Stimulated activated CD4-positive, alpha-beta T cell treated with anti-CD3 and anti-CD28 coated beads, Interleukin-1b, Interleukin-23, amount 100 ng/mL, for 4 hours (primary cell): Measurements from ENCODE around the gene FGFR4.
"Not testable (repeated sequence)": the region's sequence is repeated elsewhere in the genome, so short reads cannot be mapped to it uniquely, and the experiment has no call there.

Experiments
- DNase-seq, 2 donors: peaks; one replicate each; pipeline ENCODE4 v3.0.0-alpha.2; 2020; ENCODE audit warnings: low read depth in 2 of 2

Gene FGFR4

DNA sequence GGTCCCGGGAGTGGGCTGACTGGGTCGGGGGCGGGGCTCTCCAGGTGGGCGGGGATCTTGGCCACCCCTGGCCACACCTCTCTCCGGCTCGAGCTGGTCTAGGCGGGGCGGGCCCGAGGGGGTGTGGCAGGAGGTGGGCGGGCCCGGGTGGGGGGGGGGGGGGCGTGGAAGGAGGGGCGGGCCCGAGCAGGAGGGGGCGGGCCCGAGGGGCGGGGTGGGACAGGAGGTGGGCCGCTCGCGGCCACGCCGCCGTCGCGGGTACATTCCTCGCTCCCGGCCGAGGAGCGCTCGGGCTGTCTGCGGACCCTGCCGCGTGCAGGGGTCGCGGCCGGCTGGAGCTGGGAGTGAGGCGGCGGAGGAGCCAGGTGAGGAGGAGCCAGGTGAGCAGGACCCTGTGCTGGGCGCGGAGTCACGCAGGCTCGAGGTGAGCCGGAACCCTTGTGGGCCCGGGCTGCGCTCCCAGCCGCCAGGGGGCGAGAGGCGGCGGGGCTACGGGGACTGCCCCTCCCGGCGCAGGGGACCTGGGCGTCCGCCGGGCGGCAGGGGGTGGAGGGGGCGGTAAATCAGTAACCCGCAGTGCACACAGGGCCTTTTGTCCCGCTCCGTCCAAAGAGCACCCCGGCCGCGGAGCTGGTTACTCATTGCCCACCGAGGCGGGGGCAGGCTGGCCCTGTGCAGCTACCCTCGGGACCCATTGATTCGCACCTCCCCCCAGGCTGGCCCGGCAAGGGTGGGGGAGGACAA, at the start of gene FGFR4:
TSS of gene FGFR4 (plus strand) at position 262 of the 744 bp plus-strand sequence. CDS start 2,688 bp downstream, outside the sequence.
- peak; percentile 47 to 60 for DNase-seq

DNA sequence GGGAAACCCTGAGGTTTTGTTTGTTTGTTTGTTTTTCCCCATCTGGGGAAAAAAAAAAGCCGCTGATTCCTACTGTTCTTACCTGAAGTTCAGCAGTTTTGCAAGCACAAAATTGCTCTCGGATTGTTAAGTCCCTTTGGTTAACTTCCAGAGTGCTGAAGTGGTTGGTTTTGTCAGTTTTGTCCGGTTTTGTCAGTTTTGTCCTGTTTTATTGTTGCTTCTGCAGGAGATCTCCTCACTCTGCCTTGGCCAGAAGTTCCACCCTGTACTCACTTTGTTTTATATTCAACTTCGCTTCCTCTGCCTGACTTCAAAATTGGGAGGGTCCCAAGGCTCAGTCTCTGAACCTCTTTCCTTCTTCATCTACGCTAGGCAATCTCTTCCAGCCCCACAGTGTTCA, 49.8 kb upstream of the FGFR4 start:
- no peak for DNase-seq

DNA sequence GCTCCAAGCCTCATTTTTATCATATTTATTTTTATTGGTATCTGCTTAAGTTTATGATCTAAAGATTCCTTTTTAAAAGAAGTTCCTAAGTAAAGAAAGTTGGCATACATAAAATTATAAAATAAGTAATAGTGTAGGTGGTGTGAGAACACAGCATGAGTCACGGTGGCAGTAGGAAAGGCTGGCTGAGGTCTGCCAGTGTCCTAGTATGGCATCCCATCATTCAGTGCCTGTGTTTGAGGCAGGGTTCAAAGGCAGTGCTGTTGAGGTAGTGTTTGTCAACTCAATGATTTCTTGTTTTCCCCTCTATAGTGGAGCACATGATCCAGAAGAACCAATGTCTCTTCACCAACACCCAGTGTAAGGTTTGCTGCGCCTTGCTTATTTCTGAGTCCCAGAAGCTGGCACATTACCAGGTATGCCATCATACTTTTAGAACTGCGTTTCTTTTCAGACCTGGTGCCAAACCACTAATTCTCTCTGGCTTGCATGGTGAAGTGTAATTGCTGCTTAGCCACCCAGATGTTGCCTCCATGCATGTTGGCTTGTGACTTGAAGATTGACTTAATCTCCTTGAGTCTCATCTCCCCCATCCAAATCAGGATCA, 45.8 kb upstream of the FGFR4 start:
- DNase-seq: no peak

DNA sequence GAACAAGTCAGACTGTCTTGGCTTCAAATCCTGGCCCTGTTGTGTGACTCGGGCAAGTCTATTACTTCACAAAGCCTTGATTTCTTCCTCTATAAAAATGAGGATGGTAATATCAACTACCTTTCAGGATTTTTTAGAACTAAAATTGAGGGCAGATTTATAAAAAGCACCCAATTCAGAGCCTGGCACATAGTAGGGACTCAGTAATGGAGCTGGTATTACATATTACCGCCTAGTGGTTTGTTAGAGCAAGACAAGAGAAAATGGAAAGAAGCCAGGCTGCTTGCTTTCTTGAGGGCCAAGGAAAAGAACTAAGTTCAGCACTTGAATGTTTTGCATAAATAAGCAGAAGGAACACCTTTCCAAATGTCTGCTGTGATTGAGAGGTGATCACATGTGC, 44.8 kb upstream of the FGFR4 start:
- DNase-seq: no peak

DNA sequence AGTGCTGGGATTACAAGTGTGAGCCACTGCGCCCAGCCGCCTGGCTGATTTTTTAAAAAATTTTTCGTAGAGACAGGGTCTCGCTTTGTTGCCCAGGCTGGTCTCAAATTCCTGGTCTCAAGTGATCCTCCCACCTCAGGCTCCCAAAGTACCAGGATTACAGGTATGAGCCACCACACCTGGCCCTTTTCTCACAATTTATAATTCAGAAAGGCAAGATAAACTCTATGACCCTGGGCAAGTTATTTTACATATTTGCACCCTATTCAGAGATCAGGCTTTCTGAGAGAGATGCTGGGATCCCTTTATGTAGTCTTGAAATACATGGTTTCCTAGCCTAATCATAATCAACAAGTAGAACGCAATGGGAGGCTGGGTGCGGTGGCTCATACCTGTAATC, 43.6 kb upstream of the FGFR4 start:
- DNase-seq: no peak

DNA sequence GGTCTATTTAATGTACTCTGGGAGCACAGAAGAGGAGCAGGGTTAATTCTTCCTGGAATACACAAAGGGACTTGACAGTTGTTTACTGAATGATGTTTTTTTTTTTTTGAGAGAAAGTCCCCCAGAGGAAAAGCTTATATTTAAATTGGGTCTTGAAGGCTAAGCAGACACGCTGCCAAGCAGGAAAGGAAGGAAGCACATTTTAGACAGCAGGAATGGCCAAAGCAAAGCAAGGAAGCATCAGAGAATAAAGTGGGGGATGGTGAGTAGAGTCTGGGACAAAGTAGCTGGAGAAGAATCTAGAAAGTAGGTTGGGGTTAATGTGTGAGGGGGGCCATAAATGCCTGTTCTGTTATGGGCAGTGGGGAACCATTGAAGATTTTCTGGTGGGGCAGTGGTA, 42.8 kb upstream of the FGFR4 start:
- DNase-seq: no peak

DNA sequence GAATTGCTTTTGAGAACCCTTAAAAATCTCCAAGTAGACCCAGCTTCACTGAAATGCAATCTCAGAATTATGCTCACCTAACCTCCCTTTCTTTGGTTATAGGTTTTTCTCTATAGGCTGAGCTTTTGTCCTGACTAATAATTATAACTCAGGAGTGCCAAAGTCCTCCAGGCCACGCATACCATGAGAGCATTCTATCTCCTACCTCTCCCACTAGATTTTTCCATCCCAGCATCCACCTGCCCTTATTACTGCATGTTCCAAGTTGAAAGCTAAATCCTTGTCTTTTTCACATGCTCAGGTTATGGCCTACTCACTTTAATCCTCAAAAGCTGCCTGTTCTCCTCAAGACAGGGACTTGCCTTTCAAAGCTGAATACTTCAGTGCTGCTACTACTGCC, 42.1 kb upstream of the FGFR4 start:
- DNase-seq: no peak

DNA sequence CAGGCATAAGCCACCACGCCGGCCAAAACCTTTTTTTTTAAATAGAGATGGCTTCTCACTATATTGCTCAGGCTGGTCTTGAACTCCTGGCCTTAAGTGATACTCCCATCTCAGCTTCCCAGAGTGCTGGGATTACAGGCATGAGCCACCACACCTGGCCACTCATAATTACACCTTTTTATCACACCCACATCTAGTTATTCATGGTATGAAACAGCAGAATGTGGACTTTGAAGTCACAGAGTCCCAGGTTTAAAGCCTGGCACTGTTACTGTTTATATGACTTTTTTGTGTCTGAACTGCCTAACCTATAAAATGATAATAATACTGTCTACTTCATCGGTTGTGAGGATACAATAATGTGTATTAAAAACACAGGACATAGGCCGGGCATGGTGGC, 41.1 kb upstream of the FGFR4 start:
- DNase-seq: no peak

DNA sequence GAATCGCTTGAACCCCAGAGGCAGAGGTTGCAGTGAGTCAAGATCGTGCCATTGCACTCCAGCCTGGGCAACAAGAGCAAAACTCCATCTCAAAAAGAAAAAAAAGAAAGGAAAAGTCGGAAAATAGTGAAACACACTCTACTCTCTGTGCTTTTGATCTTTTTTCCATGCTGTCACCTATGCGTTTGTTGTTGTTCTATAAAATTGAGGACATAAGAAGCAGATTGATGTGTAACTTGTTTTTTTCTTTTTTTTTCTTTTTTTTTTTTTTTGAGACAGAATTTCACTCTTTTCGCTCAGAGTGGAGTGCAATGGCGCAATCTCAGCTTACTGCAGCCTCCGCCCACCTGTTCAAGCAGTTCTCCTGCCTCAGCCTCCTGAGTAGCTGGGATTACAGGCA, 38.2 kb upstream of the FGFR4 start:
- DNase-seq: not testable (repeated sequence)

DNA sequence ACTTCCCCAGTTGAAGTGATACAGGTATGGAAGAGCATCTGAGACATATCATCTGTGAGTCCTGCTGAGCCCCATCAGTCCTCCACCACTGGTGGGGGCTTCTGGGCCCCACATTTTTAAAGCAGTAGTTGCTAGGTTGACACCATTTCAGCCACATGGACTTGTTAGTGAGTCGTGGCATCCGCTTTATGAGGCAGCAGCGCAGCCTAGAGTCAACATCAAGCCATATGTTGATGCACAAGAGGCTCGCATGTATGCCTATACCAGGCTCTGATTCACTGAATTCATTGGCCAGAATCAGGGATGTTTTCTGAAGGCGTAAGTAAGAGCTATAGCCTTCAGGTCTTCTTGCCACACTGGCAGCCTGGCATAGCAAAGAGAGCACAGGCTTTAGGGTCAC, 37.4 kb upstream of the FGFR4 start:
- DNase-seq: no peak

DNA sequence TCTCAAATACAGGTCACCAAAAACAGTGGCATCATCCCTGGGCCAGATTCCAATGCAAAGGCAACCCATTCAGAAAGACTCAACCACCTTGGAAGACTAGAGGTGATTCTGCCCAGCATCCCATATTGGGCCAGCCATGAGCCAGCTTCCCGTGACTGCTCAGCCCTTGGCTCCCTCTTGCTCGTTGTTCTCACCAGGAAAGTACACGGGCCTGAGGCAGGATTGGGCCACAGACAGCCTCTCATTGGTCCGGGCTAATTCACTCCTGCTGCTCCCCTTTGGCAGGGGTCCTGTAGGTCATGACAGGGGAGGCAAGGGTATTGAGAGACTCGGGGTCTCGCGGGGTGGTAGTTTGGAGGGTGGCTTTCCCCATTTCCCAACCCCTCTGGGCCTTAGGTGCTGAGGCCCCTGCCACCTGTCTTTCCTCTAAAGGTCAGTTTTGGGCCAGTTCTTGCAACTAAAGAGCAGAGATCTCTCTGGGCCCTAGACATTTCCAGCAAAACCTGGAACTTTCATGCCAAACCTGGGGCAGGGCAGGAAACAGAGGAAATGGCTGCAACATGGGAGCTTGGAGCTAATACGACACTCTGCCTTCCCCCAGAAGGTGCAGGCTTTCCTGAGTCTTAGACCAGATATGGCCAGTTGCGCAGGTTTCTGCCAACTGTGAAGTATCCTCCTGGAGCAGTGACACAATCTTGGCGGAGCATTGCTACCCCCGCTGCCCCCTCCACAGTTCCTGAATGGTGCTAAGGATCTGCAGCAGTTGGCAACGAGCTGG, 22.0 kb upstream of the FGFR4 start:
- DNase-seq: no peak

DNA sequence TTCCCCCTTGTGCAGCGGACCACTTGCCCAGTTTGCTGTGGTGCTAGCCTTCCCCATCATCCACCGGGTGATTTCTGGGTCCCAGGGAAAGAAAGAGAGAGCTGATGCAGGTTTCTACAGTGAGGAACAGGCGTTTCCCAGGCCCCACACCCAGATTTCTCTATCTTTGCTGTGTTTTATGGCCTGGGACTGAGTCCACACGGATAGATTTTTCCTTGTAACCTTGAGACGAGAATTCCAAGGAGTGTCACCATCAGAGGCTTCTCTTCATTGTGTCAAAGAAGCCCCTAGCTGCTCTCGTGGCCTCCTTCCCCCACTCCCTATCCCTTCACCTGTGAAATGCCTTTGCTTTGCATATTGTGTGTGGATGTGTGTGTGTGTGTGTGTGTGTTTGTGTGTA, 21.2 kb upstream of the FGFR4 start:
- DNase-seq: no peak

DNA sequence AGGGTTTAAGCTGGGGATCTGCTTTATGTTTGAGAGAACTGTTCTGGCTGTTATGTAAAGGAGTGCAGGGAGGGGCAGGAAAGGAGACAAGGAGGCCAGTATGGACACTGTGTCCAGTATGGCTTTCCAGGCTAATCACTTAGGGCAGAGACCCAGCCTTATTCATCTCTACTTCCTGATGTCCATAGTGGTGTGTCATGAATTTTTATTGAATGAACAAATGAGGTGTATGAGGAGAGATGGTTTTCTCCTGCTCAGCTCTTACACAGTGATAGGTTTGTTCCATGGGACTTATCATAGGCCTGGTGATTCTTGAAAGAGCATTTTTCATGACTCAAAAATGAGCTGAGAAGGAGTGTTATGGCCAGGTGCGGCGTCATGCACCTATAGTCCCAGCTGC, 20.5 kb upstream of the FGFR4 start:
- DNase-seq: no peak

DNA sequence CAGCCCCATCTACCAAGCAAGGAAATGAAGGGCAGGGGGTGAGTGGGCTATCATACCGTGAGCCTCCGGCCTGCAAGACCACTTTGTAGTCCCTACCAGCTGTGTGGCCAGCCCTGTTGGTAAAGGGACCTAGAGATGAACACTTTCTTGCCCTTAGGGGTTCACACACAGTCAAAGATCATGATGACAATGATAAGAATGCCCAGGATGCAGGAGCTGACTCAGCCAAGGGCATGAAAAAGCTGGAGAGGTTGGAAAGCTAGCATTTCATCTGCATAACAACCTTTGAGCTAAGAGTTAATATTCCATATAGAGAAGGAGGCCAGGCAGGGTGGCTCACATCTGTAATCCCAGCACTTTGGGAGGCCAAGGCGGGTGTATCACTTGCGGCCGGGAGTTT, 19.2 kb upstream of the FGFR4 start:
- DNase-seq: no peak

DNA sequence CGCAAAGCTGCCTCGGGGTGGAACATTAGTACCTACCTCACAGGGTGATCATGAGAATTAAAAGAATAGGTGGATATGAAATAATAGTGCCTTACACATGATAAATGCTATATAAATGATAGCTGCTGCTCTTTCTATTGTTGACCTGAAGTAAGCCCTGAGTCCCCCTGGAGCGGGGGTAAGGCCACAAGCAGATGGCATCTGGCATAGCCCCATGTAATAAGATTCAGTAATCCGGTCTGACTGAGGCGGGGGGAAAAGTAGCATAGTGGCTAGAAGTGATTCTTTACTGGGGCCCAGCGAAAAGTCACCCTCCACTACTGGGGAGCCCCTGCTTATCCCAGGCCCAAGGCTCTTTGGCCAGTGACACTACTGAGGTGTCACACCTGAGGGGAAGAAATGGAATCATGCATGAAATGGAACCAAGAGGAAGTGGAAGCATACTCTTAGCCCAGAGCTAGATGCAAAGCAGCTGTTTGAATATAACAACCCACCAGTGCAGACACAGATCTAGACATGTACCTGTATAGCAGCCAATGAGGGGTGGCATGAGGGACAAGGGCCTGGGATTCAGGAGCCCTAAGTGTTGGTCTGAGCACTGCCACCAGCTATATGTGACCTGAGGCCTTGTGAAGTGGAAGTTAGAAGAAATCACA, 16.1 kb upstream of the FGFR4 start:
- DNase-seq: no peak

DNA sequence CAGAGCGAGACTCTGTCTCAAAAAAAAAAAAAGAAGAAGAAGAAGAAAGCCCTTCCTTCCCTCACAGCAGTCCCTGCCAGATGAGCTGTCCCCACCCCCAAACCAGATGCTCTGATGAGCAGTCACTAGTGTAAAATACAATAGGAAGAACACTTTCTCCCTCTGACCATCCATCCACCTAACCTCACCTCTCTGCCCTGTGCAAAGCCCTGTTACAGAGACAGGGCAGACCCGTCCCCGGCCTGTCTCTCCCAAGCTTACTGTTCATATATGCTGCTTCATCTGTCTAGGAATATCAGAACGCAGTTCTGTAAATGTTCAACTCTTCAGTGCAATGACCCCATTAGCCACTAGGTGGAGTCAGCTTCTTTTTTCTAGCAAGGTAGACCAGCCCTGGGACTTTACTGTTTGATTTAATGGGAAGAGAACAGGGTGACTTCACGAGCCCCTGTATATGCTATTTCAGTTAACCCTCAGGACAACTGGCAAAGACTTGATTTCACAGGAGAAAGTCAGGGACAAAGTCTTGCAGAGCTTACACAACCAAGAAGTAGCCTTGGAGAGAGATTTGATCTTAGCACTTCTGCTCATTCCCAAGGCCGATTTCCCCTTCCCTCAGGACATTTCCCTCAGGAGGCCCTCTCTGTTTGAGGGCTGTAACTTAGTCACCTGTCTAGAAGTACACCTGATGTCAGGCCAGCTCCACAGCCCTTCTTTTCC, 14.9 kb upstream of the FGFR4 start:
- DNase-seq: peak; percentile 15 to 75

DNA sequence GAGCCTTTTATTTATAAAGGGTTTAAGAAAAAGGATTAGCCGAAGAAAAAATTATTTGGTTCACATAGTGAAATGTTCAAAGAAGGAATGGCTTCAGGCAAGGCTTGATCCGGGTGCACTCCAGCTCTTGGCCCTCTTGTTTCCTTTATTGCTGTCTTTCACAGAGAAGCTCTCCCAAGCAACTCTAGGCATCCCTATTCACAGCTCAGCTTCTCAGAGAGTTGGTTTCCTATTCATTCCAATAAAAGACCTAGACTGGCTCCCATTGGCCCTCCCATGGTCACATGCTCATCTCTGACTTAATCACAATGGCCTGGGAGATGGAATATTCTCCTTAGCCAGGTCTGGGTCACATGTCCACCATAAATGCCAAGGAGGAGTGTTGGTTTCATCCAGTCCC, 9.4 kb upstream of the FGFR4 start:
- no peak for DNase-seq

DNA sequence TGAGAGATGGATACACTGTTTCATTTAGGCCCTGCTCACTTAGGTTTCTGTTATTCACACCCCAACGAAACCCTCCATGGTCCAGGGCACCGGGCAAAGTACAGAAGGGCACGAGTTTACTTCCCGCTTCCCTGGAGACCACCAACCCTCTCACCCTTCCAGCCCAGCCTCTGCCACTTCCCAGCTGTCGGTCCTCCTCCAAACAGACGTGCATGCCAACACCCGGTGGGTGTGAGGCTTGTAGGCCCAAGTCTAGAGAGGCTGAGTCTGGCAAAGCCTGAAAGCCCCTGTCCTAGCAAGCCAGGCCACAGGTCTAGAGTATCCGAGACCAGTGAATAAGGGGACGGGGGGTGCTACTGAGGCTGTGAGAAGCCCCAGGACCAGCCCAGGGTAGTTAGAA, 7.1 kb upstream of the FGFR4 start:
- no peak for DNase-seq

DNA sequence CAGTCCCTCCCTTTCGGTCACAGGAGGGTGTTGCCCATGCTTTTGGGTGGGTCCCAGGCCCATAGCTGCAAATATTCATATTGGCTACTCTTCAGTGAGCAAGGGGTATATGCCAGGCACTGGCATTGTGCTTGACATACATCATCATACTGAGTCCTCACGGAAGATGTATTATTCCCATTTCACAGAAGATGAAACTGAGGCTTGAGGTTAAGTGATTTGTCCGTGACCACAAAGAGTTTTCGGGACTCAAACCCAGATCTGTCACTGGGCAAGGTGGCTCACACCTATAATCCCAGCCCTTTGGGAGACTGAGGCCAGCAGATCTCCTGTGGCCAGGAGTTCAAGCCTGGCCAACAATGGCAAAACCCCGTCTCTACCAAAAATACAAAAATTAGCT, 6.5 kb upstream of the FGFR4 start:
- DNase-seq: no peak

DNA sequence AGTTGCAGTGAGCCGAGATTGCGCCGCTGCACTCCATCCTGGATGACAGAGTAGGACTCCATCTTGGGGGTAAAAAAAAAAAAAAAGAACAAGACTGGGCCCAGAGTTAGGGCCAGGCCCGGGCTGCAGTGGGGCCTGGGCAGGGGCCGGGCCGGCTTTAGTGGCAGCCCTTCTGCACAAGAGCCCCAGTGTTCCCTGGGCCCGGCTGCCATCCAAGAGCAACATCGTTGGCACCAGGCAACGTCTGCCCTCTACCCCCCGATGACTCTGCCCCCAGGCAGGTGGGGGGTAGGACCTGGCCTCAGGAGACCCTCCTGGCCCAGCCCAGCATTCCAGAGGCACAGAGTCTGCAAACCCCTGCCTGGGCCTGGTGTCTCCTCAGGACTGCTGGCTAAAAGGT, 4.9 kb upstream of the FGFR4 start:
- no peak for DNase-seq

DNA sequence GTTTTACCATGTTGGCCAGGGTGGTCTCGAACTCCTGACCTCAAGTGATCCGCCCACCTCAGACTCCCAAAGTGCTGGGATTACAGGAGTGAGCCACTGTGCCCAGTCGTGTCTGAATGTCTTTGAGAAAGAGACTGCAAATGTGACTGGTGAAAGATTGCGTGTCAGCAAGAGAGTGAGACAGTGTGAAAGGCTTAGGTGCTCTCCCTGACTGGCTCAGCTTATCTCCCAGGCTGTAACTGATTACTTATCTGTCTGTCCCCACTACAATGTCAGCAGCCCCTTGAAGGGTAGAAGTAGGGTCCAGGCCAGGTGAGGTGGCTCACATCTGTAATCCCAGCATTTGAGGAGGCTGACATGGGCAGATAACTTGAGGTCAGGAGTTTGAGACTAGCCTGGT, 3.4 kb upstream of the FGFR4 start:
- no peak for DNase-seq

DNA sequence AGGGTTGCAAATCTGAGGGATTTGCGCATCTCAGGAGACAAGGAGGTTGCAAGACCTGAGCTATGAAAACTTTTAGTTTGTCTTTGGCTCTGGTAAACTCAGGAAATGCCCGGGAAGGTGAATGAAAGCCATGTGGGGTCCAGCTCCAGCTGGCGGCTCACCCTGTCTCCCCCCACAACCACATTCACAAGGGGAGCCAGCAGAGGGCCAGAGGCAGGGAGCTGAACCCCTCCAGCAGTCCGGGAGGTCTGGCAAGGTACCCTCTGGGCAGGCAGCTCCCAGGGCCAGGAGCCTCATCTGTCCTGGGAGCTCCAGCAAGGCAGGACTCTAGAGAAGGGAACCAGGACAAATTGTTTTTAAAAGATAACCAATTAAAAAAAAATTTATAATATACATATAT, 2.5 kb upstream of the FGFR4 start:
- DNase-seq: no peak
